ENCODE data around the gene SLC7A11.

SLC7A11 gene

DNA sequence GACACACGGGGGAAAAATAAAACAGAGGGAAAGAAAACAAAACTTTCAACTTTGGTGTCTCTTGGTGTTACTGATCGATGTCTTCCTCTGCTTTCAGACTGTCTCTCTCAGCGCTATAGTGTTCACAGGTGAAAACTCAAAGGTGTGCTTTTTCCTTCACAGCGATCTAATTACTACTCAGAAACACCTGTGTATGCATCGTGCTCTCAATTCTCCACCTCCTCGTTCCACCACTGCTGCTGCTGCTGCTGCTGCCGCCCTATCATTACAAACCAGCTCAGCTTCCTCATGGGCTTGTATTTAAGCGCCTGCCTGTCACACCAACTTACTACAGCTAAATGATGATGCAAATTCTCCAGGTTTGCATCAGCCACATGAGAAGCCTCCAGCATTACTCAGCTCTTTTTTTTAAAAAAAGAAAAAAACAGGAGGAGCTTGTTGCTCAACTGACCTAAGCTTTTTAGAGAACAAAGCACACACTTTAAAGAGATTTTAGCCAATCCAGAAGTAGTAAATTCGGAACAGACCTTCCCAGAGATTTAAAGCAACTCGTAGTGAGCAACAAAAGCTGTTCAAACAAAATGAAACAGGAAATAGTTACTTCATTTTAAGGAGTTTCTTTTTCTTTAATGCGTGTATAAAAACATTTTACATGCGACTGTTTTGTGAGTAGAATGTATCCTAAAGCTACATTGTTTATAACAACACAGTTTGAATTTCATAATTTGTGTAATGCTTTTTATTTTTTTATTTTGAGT lies at the start of gene SLC7A11:
Gene SLC7A11, minus strand, starts transcription at position 274 of the 758 bp plus-strand sequence. CDS start 280 bp downstream, outside the sequence.
- peak; percentile 23 for DNase-seq

GRCh38 chr4:138291431-138291830 lies 49.3 kb upstream of the SLC7A11 start:
- DNase-seq: no peak

GRCh38 chr4:138290805-138291204 lies 48.7 kb upstream of the SLC7A11 start:
- no peak for DNase-seq

DNA sequence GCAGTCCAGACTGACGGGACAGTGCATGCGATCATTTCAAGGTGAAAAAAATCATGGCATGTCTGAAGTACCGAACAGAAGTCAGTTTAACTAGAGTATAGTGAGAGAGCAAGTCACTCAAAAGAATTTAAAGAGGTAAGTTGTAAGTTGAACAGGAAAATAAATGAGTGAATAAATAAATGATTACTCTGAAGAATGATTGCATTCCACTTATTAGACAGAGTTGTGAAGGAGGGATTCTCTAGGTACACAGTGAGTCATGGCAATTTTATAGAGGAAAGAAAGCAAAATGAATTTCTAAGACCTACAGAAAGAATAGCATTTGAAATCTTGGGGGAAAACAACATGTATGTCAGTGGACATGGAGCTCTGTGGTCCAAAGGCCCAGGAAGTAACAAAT lies 37.1 kb upstream of the SLC7A11 start:
- DNase-seq: no peak

GRCh38 chr4:138277133-138277532 lies 35.0 kb upstream of the SLC7A11 start:
- DNase-seq: no peak

GRCh38 chr4:138275963-138276621 lies 33.9 kb upstream of the SLC7A11 start:
- no peak for DNase-seq

- DNase-seq: no peak
These were observed 33.1 kb upstream of the SLC7A11 start for GRCh38 chr4:138275216-138275615.

GRCh38 chr4:138269175-138269574 lies 27.0 kb upstream of the SLC7A11 start:
- DNase-seq: no peak

GRCh38 chr4:138267835-138268234 lies 25.7 kb upstream of the SLC7A11 start:
- DNase-seq: no peak

- DNase-seq: no peak
These were observed 24.8 kb upstream of the SLC7A11 start for GRCh38 chr4:138266948-138267347.

DNA sequence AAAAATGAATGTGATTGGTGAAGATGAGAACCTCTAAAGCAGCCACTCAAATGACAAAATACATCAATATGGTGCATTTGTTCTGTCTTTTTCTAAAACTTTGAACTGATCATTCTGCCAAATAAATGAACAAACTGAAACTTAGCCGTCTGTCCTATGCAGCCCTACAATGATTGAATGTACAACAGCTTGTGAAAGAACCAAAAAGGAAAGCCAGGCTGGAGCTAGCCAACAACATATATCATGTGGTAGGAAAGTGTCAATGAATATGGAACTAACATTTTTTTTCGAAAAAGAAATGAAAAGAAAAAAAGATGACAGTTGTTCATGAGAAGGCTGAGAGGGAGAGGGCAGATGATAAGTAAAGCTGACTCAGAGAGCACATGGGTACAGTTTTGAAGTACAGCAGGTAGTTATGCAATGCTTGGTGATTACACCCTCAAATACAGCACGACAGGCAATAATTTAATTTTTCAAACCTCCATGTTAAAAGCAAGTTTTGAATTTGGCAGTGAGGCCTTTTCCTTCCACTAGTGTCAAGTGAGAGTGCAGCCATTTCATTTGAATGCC lies 21.2 kb upstream of the SLC7A11 start:
- DNase-seq: no peak

GRCh38 chr4:138262469-138262868 lies 20.3 kb upstream of the SLC7A11 start:
- no peak for DNase-seq

- DNase-seq: no peak
These were observed 19.9 kb upstream of the SLC7A11 start for GRCh38 chr4:138262030-138262429.

GRCh38 chr4:138259824-138260223 lies 17.7 kb upstream of the SLC7A11 start:
- no peak for DNase-seq

DNA sequence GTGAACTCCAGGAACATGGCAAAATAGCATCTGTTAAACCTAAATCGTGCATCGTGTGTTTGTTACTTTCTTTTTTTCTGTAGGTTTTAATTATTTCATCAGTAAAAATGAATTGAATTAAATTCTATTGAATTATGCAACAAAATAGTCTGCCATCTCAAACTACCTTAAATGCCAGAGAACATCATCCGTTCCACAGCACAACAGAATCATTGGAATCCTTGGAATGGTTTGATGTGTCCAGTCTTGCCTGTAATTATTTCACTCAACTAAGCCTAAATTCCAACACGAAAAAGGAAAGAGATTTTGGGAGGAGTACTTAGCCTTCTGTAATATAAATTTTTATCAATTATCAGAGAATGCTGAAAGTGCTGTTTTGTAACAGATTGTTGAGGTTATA lies 17.1 kb upstream of the SLC7A11 start:
- no peak for DNase-seq

DNA sequence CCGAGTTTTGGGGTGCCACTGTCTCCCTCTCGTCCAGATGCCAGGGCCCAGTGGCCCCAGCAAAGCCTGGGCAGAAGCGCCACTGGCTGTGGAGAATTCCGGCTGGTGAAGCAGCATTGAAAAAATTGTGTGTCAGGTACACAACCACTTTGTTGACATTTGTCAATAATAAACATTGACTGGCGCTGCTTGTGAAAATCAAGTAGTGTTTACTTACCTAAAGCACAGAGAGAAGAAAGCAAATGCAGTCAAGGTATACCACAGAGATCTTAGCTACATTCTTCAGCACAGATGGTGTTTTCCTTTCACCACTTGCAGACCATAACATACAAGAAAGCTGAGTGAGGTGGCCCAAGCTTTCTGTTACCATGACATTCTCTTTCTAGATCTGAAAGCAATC lies 14.5 kb upstream of the SLC7A11 start:
- DNase-seq: no peak

DNA sequence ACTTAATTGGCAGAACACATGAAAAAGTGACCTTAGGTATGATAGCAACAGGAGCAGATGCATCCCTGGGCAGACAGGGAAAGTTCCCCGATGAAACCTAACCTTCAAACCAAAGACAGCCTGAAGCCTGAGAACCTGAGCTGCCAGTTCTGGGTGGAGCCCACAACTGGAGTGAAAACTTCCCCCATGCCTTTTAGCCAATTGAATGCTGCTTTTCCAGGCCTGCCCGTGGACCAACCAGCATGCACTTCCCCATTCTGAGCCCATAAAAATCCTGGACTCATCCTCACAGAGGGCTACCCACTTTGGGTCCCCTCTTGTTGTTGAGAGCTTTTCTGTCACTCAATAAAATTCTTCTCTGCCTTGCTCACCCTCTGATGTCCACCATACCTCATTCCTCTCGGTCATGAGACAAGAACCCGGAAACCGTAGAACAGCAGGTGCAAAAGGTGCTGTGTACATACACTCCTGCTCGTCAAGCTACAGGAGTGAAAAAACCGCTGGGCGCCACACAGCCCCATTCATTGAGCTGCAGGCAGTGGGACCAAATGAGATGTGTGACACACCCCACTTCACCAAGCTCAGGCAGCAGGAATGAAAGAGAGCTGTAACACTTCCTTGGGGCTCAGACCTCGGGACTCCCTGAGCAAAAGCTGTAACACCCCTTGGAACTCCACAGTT lies 13.9 kb upstream of the SLC7A11 start:
- no peak for DNase-seq

- no peak for DNase-seq
These were observed 10.4 kb upstream of the SLC7A11 start for GRCh38 chr4:138252551-138252950.

DNA sequence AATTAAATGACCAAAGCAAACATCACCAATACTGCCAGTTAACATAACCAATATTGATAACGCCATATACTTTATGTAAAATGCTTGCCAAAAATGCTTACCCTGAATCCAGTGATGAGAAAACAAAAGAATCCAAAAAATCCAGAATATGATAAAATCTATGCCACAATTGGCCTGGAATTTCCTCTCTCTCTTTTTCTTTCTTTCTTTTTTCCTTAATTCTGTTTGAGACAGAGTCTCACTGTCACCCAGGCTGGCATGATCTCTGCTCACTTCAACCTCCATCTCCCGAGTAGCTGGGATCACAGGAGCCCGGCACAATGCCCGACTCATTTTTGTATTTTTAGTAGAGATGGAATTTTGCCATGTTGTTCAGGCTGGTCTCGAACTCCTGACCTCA lies 9.8 kb upstream of the SLC7A11 start:
- no peak for DNase-seq

GRCh38 chr4:138249132-138249531 lies 7.0 kb upstream of the SLC7A11 start:
- no peak for DNase-seq

GRCh38 chr4:138248058-138248457 lies 5.9 kb upstream of the SLC7A11 start:
- no peak for DNase-seq

- DNase-seq: no peak
These were observed 5.5 kb upstream of the SLC7A11 start for GRCh38 chr4:138247643-138248042.

- DNase-seq: no peak
These were observed 1.2 kb upstream of the SLC7A11 start for GRCh38 chr4:138243369-138243768.

- no peak for DNase-seq
These were observed 646 bp upstream of the SLC7A11 start for GRCh38 chr4:138242834-138243156.

Data from activated naive CD4-positive, alpha-beta T cell treated with anti-CD3 and anti-CD28 coated beads, Interleukin-2, amount 50 U/mL, for 16 hours (primary cell).